Measurements from ENCODE around the gene PABPN1.

DNA sequence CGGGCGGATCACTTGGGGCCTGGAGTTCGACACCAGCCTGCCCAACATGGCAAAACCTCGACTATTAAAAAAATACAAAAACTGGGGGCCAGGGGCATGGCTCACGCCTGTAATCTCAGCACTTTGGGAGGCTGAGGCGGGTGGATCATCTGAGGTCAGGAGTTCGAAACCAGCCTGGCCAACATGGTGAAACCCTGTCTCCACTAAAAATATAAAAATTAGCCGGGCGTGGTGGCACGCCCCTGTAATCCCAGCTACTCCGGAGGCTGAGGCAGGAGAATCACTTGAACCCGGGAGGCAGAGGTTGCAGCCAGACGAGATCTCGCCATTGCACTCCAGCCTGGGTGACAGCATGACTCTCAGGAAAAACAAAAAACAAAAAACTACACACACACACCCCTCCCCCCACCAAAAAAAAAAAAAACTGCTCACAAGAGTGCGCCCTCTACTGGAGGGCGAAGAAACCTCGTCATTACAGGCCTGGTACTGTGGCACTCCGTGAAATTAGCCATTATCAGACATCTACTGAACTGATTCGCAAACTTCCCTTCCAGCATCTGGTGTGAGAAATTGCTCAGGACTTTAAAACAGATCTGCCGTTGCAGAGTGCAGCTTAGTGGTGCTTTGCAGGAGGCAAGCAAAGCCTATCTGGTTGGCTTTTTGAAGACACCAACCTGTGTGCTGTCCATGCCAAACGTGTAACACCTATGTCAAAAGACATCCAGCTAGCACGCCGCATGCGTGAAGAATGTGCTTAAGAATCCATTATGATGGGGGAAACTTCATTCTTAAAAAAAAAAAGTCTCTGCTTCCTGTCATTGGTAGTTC, 26.3 kb upstream of the PABPN1 start:
- TF ChIP-seq, protein P1, sequence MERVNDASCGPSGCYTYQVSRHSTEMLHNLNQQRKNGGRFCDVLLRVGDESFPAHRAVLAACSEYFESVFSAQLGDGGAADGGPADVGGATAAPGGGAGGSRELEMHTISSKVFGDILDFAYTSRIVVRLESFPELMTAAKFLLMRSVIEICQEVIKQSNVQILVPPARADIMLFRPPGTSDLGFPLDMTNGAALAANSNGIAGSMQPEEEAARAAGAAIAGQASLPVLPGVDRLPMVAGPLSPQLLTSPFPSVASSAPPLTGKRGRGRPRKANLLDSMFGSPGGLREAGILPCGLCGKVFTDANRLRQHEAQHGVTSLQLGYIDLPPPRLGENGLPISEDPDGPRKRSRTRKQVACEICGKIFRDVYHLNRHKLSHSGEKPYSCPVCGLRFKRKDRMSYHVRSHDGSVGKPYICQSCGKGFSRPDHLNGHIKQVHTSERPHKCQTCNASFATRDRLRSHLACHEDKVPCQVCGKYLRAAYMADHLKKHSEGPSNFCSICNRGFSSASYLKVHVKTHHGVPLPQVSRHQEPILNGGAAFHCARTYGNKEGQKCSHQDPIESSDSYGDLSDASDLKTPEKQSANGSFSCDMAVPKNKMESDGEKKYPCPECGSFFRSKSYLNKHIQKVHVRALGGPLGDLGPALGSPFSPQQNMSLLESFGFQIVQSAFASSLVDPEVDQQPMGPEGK (CRISPR knock-in tag; IDR thresholded peaks at IDR 0.05; ENCODE audit: borderline replicate concordance), result no peak
- TF ChIP-seq TOX (CRISPR knock-in tag; IDR thresholded peaks at IDR 0.05; ENCODE audit: borderline replicate concordance) (no peak), ARNTL (CRISPR knock-in tag; IDR thresholded peaks at IDR 0.05; ENCODE audit: borderline replicate concordance, low read depth) (no peak), RARB (CRISPR knock-in tag; IDR thresholded peaks at IDR 0.05) (no peak)
- TF ChIP-seq, protein P2, sequence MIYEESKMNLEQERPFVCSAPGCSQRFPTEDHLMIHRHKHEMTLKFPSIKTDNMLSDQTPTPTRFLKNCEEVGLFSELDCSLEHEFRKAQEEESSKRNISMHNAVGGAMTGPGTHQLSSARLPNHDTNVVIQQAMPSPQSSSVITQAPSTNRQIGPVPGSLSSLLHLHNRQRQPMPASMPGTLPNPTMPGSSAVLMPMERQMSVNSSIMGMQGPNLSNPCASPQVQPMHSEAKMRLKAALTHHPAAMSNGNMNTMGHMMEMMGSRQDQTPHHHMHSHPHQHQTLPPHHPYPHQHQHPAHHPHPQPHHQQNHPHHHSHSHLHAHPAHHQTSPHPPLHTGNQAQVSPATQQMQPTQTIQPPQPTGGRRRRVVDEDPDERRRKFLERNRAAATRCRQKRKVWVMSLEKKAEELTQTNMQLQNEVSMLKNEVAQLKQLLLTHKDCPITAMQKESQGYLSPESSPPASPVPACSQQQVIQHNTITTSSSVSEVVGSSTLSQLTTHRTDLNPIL (CRISPR knock-in tag; IDR thresholded peaks at IDR 0.05; ENCODE audit: low read depth), result no peak
